ENCODE results near the gene SIPA1. TPM values are rescaled to one million over a fixed set of nuclear protein-coding genes. Genes with fewer than 3 reads are reported as not detected.

SIPA1 gene
- total and polyA plus RNA-seq, 2 of the 8 experiments (the other 6 are each of a cell fraction or from before 2014, with no cell fraction given): 35.3 to 72.2 TPM

GRCh38 chr11:65588199-65589054 lies 49.5 kb upstream of the SIPA1 start:
- Histone ChIP-seq H3K9ac (replicated peaks in 1 of 4; ENCODE audit: extremely low read depth in 1 of 4, low read depth in 3 of 4, low read length in 3 of 4) (no peak overlapping the region), H3K79me1 (ENCODE audit: low read depth, low read length) (no peaks in the 10 kb centered on the region), H3K79me2 (ENCODE audit: control insufficient read depth in 1 of 2, insufficient read depth in 2 of 2, low read length in 2 of 2) (no peaks in the 10 kb centered on the region), H3K56ac (replicated peaks; ENCODE audit: insufficient read length, low read depth, low read length) (no peak overlapping the region), H3K23ac (ENCODE audit: insufficient read length) (no peak overlapping the region), H3K27ac (ENCODE audit: low read depth, low read length) (no peak overlapping the region), H2BK20ac (ENCODE audit: low read length) (peak overlapping the region; percentile 86; the same call in 1 of the 2 replicates), H3K14ac (ENCODE audit: insufficient read length) (no peak overlapping the region), H3K9me3 (ENCODE audit: insufficient read depth in 2 of 2, low read depth in 1 of 2, low read length in 1 of 2) (no peaks in the 10 kb centered on the region), H3K4me2 (ENCODE audit: insufficient read depth in 1 of 2, low read depth in 2 of 2, low read length in 2 of 2) (peak overlapping the region in 1 of 2 experiments; percentile 18; a peak in 1 of 4 replicates), H3K27me3 (replicated peaks in 1 of 4; ENCODE audit: control insufficient read depth in 3 of 4, extremely low read depth in 1 of 4, insufficient read depth in 3 of 4, low read length in 3 of 4) (peaks cover 27 to 57% (median 50%) of the 10 kb centered on the region in 4 experiments), H3K4ac (replicated peaks; ENCODE audit: insufficient read length, low read depth, low read length) (no peak overlapping the region), H2BK15ac (ENCODE audit: low read length) (0 out of 2 replicates have a peak overlapping the region, but pooled peaks have one; percentile 61), H4K20me1 (replicated peaks in 1 of 2; ENCODE audit: control insufficient read depth in 1 of 2, insufficient read depth in 2 of 2, low read length in 2 of 2) (peaks cover 0 to 2% of the 10 kb centered on the region in 2 experiments), H3K36me3 (ENCODE audit: control insufficient read depth in 2 of 4, insufficient read depth in 4 of 4, low read length in 3 of 4) (no peaks in the 10 kb centered on the region), H3K4me1 (replicated peaks in 1 of 4; ENCODE audit: control insufficient read depth in 3 of 4, insufficient read depth in 4 of 4, low read length in 3 of 4) (peaks cover 3 to 31% (median 13%) of the 10 kb centered on the region in 4 experiments), H2AFZ (ENCODE audit: low read length) (no peak overlapping the region), H2BK5ac (ENCODE audit: low read depth, low read length) (no peak overlapping the region), H2BK120ac (replicated peaks; ENCODE audit: low read depth, low read length) (no peak overlapping the region), H2AK5ac (ENCODE audit: low read depth, low read length) (no peak overlapping the region), H3K4me3 (ENCODE audit: extremely low read depth in 1 of 4, insufficient read depth in 2 of 4, low read depth in 3 of 4, low read length in 4 of 4) (no peak overlapping the region), H4K8ac (ENCODE audit: extremely low read depth, insufficient read depth, low read length) (peak overlapping the region; percentile 59; the same call in 1 of the 2 replicates), H2BK12ac (ENCODE audit: low read depth, low read length) (peak overlapping the region; percentile 85; the same call in 1 of the 2 replicates), H3K23me2 (ENCODE audit: low read depth, low read length) (peaks cover 12% of the 10 kb centered on the region; the same call in 1 of the 2 replicates), H4K91ac (replicated peaks; ENCODE audit: insufficient read length, low read length) (peak overlapping the region; percentile 65), H4K5ac (ENCODE audit: insufficient read length, low read depth, low read length) (no peak overlapping the region), H3K18ac (ENCODE audit: extremely low read depth, low read length) (no peak overlapping the region)
- CTCF ChIA-PET (ENCODE audit: partially characterized antibody): interaction anchor here (0.6 to 14.5 kb wide), 23 partner anchors 10 to 446 kb away, joined by 3 to 227 read pairs (median 4); partner anchors contain the start of genes EHBP1L1, FAM89B, PCNX3 and ZNRD2
- WGBS, 2 experiments (ENCODE audit: extremely low coverage in 1 of 2, insufficient coverage in 1 of 2, insufficient read length in 1 of 2, insufficient replicate concordance in 2 of 2, low coverage in 1 of 2, low lambda C conversion rate in 2 of 2, missing lambda C conversion rate in 1 of 2): 72% methylated on average over 11 of the region's 13 CpGs; no CpG with 5 or more reads in 1 of the 2 experiments
- DNase-seq (ENCODE audit: low read depth in 1 of 2, low spot score in 2 of 2) (no peak), FAIRE-seq (no peak)
- POLR2A ChIA-PET (ENCODE audit: partially characterized antibody): interaction anchor here (0.6 to 5.3 kb wide), 12 partner anchors 12 to 101 kb away, joined by 3 to 25 read pairs (median 4); partner anchors contain the start of genes EHBP1L1, FAM89B, MALAT1 and MAP3K11
- TF ChIP-seq FOSL1 (IDR thresholded peaks at IDR 0.05; ENCODE audit: insufficient read depth, low read depth, low read length) (no peak), SIN3A (conservative IDR thresholded peaks at IDR 0.05 in 1 of 2, IDR thresholded peaks at IDR 0.05 in 1 of 2; ENCODE audit: low read depth in 1 of 2, low read length in 2 of 2) (0 out of 4 replicates have a peak, but pooled peaks of 1 of the 2 experiments have one; percentile 34), NANOG (IDR thresholded peaks at IDR 0.05; ENCODE audit: insufficient read depth, low read depth, low read length, poor library complexity, severe bottlenecking) (no peak), TCF12 (IDR thresholded peaks at IDR 0.05; ENCODE audit: low read depth, low read length) (no peak), USF2 (IDR thresholded peaks at IDR 0.05; ENCODE audit: low read length) (no peak), PHF8 (conservative IDR thresholded peaks at IDR 0.05; ENCODE audit: low read depth, low read length) (no peak), BCL11A (IDR thresholded peaks at IDR 0.05; ENCODE audit: low read depth in 2 of 2, low read length in 2 of 2) (no peak), CREB1 (IDR thresholded peaks at IDR 0.05) (peak; percentile 11; the same call in 1 of the 2 replicates), SIX5 (IDR thresholded peaks at IDR 0.05; ENCODE audit: low read depth, low read length) (no peak)

All from H1 (cell line).